OCI-LY7 (cell line): Measurements from ENCODE around the gene DLG5. TPM values are rescaled to one million over a fixed set of nuclear protein-coding genes. Genes with fewer than 3 reads are reported as not detected.

Source experiments
- BruUV-seq: library from RNA; stranded (reverse); fragments of 400-500 nt; replicated peaks from 2 replicates; lab custom pipeline; 2021; lab: Mats Ljungman, UMichigan
- CTCF ChIA-PET: fragments of 300-600 bp; sonication (Branson Sonifier 250); formaldehyde crosslinking; loops from one replicate; lab custom pipeline; 2022; ENCODE audit warnings: antibody characterized with exemption; ENCODE audit not compliant: unreplicated experiment; lab: Charles Lee
- POLR2A ChIA-PET: fragments of 300-600 bp; sonication (Branson Sonifier 250); formaldehyde crosslinking; loops from one replicate; lab custom pipeline; 2022; ENCODE audit warnings: antibody characterized with exemption; lab: Charles Lee
- DNase-seq: peaks from one replicate; pipeline ENCODE4 v3.0.0-alpha.2; 2015; ENCODE audit warnings: low spot score
- H2AFZ ChIP-seq: fragments of 200-600 bp; sonication (generic), shearing (Covaris generic); 2 replicates; pipeline ENCODE4 v1.6.1; 2014; ENCODE audit warnings: mild to moderate bottlenecking, antibody characterized with exemption, low read length, moderate library complexity
- H3K27ac ChIP-seq: fragments of 200-600 bp; sonication (generic); 2 replicates; pipeline ENCODE4 v1.5.1; 2014; ENCODE audit warnings: mixed run types, low read depth, mild to moderate bottlenecking, moderate library complexity, low read length, inconsistent platforms; ENCODE audit not compliant: poor library complexity, severe bottlenecking
- H3K36me3 ChIP-seq: fragments of 200-600 bp; sonication (generic); 2 replicates; pipeline ENCODE4 v1.6.1; 2014; ENCODE audit warnings: mild to moderate bottlenecking, antibody characterized with exemption, low read length, moderate library complexity, mixed read lengths; ENCODE audit not compliant: insufficient read depth
- H3K4me1 ChIP-seq: fragments of 200-600 bp; sonication (generic); 2 replicates; pipeline ENCODE4 v1.5.1; 2014; ENCODE audit warnings: mild to moderate bottlenecking, low read length; ENCODE audit not compliant: insufficient read depth, poor library complexity, severe bottlenecking
- H3K4me2 ChIP-seq: fragments of 200-600 bp; sonication (generic); 2 replicates; pipeline ENCODE4 v1.6.1; 2014; ENCODE audit warnings: mild to moderate bottlenecking, low read length
- H3K4me3 ChIP-seq: fragments of 200-600 bp; sonication (generic); 2 replicates; pipeline ENCODE4 v1.5.1; 2014; ENCODE audit warnings: mild to moderate bottlenecking, low read depth, low read length; ENCODE audit not compliant: poor library complexity, severe bottlenecking
- H3K79me2 ChIP-seq: fragments of 200-600 bp; sonication (generic); 2 replicates; pipeline ENCODE4 v1.6.1; 2016; ENCODE audit warnings: low read depth, mild to moderate bottlenecking, low read length, moderate library complexity, mixed read lengths; ENCODE audit not compliant: insufficient read depth
- H3K9me2 ChIP-seq: fragments of 200-600 bp; sonication (generic); 2 replicates; pipeline ENCODE4 v1.6.1; 2016; ENCODE audit warnings: mild to moderate bottlenecking, low read length, mixed read lengths; ENCODE audit not compliant: insufficient read depth
- H3K9me3 ChIP-seq: fragments of 200-600 bp; sonication (generic); 2 replicates; pipeline ENCODE4 v1.6.1; 2014; ENCODE audit warnings: mild to moderate bottlenecking, mixed run types, low read length, mixed read lengths
- H4K20me1 ChIP-seq: fragments of 200-600 bp; sonication (generic); 2 replicates; pipeline ENCODE4 v1.6.1; 2014; ENCODE audit warnings: mild to moderate bottlenecking, antibody characterized with exemption, low read length, moderate library complexity, mixed read lengths; ENCODE audit not compliant: insufficient read depth
- CTCF ChIP-seq: fragments of 200-600 bp; sonication (generic); conservative IDR thresholded peaks from 2 replicates; pipeline ENCODE4 v1.5.1; 2014; ENCODE audit warnings: mild to moderate bottlenecking, antibody characterized with exemption, low read length, moderate library complexity, mixed read lengths
- EZH2phosphoT487 ChIP-seq: fragments of 200-600 bp; sonication (generic); IDR thresholded peaks from 2 replicates; pipeline ENCODE4 v1.6.1; 2018; ENCODE audit warnings: low read depth, borderline replicate concordance, mild to moderate bottlenecking, mixed run types, antibody characterized with exemption, low read length, moderate library complexity, mixed read lengths
- intact Hi-C: fragments of 100-400 bp; cut with micrococcal nuclease; formaldehyde crosslinking; loops from one replicate; pipeline ENCODE4 v1.10.0; 2022; ENCODE audit not compliant: unreplicated experiment
- total RNA-seq, 2 experiments: library from RNA; depleted of rRNA in 1 of 2; stranded (reverse); fragments of >200 nt in 1 of 2; shearing (Covaris generic) in 1 of 2; gene quantifications; 2 replicates each; pipeline ENCODE4 v1.2.3, GENCODE V29; 2014 to 2022

Gene DLG5
- total RNA-seq, 2 experiments from 2014 or later, result 0.27 TPM; not detected in 1

DNA sequence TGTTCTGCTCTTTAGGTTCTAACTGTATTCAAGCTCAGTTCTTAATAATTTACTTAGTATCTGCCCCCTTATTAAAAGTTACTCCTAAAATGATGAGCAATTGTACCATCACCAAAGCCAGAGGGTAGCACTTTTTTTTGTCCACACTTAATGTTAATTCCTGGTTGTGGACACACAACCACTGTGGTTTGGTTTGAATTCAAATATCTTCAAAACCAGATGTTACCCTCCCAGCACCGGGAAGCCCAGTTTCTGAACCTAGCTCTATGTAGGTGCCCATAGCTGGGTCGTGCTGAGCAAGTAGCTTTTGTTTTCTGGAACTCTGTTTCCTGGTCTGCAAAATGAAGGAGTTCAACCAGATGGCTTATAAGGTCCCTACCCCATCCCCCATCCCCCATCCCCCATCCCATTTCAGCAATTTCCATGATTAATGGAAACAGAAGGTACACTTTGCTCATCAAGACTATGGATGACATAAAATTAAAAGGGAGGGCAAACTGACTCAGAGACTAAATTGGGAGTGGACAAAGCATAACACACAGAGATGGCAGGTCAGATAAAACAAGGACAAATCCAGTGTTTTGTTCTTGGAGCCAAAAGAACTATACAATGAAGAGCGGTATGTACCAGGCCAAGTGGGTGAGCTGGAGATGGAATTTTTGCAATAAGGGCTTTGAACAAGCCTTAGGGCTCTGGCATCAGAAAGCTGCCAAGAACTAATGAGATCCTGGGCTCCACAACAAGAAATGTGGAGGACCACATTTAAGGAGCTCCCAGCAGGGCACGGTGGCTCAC is 56.7 kb downstream of the DLG5 start:
- H3K9me3 ChIP-seq, result no peaks in the 10 kb centered on the region
- no peaks in the 10 kb centered on the region for H4K20me1 ChIP-seq
- peaks cover 15% of the 10 kb centered on the region for H3K4me1 ChIP-seq
- no peaks in the 10 kb centered on the region for H3K9me2 ChIP-seq
- ChIA-PET CTCF (no interaction called here), POLR2A (interaction anchor here (1.2 kb wide), 1 partner anchor 9 kb away, joined by 3 read pairs; no protein-coding TSS in a partner anchor)
- H3K79me2 ChIP-seq, result no peaks in the 10 kb centered on the region
- no peak overlapping the region for H2AFZ ChIP-seq
- TF ChIP-seq CTCF (no peak), EZH2phosphoT487 (no peak)
- BruUV-seq, result no TSS peak
- H3K4me2 ChIP-seq, result no peak overlapping the region
- no peak overlapping the region for H3K4me3 ChIP-seq
- H3K27ac ChIP-seq, result no peak overlapping the region
- DNase-seq, result no peak
- H3K36me3 ChIP-seq, result no peaks in the 10 kb centered on the region
- intact Hi-C loops, result no loop called here

DNA sequence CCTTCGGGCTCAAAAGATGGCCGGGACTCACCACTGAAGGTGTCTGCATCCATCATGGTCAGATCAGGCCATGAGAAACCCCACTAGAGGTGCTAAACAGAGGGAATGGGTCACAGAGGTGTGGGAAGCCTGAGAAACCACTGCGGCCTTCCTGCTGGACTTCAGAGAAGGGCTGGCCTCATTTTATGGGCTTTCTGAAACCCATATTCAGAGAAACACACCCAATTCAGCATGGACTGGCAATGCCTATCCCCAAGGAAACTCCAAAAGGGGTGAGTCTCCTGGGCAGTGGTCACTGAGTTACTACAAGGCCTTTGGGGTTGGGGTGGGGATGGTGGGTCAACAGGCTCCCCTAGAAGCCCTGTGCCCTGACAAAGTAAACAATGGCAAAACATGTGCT is 58.0 kb downstream of the DLG5 start:
- CTCF ChIA-PET, result no interaction called here
- no peak for DNase-seq

More for the DNA sequence above, 58.0 kb downstream of the DLG5 start:
- H3K36me3 ChIP-seq, result no peaks in the 10 kb centered on the region
- no peak overlapping the region for H3K4me2 ChIP-seq
- H3K9me3 ChIP-seq, result no peaks in the 10 kb centered on the region
- no peaks in the 10 kb centered on the region for H4K20me1 ChIP-seq
- intact Hi-C loops, result no loop called here
- no peaks in the 10 kb centered on the region for H3K79me2 ChIP-seq
- no peaks in the 10 kb centered on the region for H3K9me2 ChIP-seq
- no TSS peak for BruUV-seq
- no peak overlapping the region for H3K4me3 ChIP-seq
- H3K27ac ChIP-seq, result no peak overlapping the region
- POLR2A ChIA-PET, result interaction anchor here (0.6 kb wide), 1 partner anchor 1008 kb away, joined by 3 read pairs; no protein-coding TSS in a partner anchor
- TF ChIP-seq EZH2phosphoT487 (no peak), CTCF (no peak)
- peaks cover 4% of the 10 kb centered on the region for H3K4me1 ChIP-seq
- no peak overlapping the region for H2AFZ ChIP-seq
